Keratinocyte (primary cell): Measurements from ENCODE around the gene RBPJL. TPM values are rescaled to one million over a fixed set of nuclear protein-coding genes. Genes with fewer than 3 reads are reported as not detected.

Experiments used
- DNase-seq: peaks from one replicate; pipeline ENCODE4 v3.0.0-alpha.2; 2011; ENCODE audit warnings: low read depth, missing footprints, low spot score
- FAIRE-seq: peaks from 2 replicates; lab custom pipeline; 2011; peaks lifted over from hg19 to GRCh38; lab: Jason Lieb, UNC
- H2AFZ ChIP-seq: 2 replicates; pipeline ENCODE4 v1.6.0; 2012; ENCODE audit warnings: low read length, control low read depth, inconsistent platforms; ENCODE audit not compliant: control insufficient read depth
- H3K27ac ChIP-seq: 2 replicates; pipeline ENCODE4 v1.5.1; 2011; ENCODE audit warnings: low read length; ENCODE audit not compliant: control insufficient read depth, insufficient read depth
- H3K27me3 ChIP-seq: 3 replicates; pipeline ENCODE4 v1.6.0; 2011; ENCODE audit warnings: low read length; ENCODE audit not compliant: control insufficient read depth, insufficient read depth; ENCODE audit errors: extremely low read depth
- H3K36me3 ChIP-seq, 2 experiments: 2 replicates in 1 of 2; 3 replicates in 1 of 2; pipeline ENCODE4 v1.5.1; 2011; ENCODE audit warnings: low read length in 2 of 2, mild to moderate bottlenecking in 1 of 2; ENCODE audit not compliant: control insufficient read depth in 2 of 2, insufficient read depth in 2 of 2; ENCODE audit errors: extremely low read depth in 1 of 2
- H3K4me1 ChIP-seq: 3 replicates; pipeline ENCODE4 v1.5.1; 2011; ENCODE audit warnings: low read length; ENCODE audit not compliant: control insufficient read depth, insufficient read depth; ENCODE audit errors: extremely low read depth
- H3K4me2 ChIP-seq: 3 replicates; pipeline ENCODE4 v1.6.0; 2011; ENCODE audit warnings: low read depth, low read length; ENCODE audit not compliant: control insufficient read depth, insufficient read depth; ENCODE audit errors: extremely low read depth
- H3K4me3 ChIP-seq, 3 experiments: fragments of 200-600 bp in 1 of 3; sonication (generic) in 1 of 3; 2 replicates in 2 of 3; 3 replicates in 1 of 3; pipeline ENCODE4 v1.5.1; 2011 to 2016; ENCODE audit warnings: low read length in 3 of 3, mild to moderate bottlenecking in 3 of 3, control low read depth in 2 of 3, inconsistent platforms in 1 of 3, low read depth in 1 of 3, mixed read lengths in 1 of 3, mixed run types in 1 of 3, moderate library complexity in 1 of 3; ENCODE audit not compliant: control insufficient read depth in 2 of 3, insufficient read depth in 2 of 3; ENCODE audit errors: extremely low read depth in 1 of 3
- H3K79me2 ChIP-seq: 2 replicates; pipeline ENCODE4 v1.6.0; 2012; ENCODE audit warnings: low read length; ENCODE audit not compliant: control insufficient read depth, insufficient read depth
- H3K9ac ChIP-seq: 3 replicates; pipeline ENCODE4 v1.6.0; 2011; ENCODE audit warnings: low read length; ENCODE audit not compliant: control insufficient read depth, insufficient read depth; ENCODE audit errors: extremely low read depth
- H3K9me1 ChIP-seq: 3 replicates; pipeline ENCODE4 v1.6.0; 2011; ENCODE audit warnings: low read length; ENCODE audit not compliant: control insufficient read depth, insufficient read depth; ENCODE audit errors: extremely low read depth
- H3K9me3 ChIP-seq: 2 replicates; pipeline ENCODE4 v1.5.1; 2012; ENCODE audit warnings: low read depth, low read length; ENCODE audit not compliant: control insufficient read depth
- H4K20me1 ChIP-seq: 3 replicates; pipeline ENCODE4 v1.6.0; 2011; ENCODE audit warnings: low read length; ENCODE audit not compliant: control insufficient read depth, insufficient read depth; ENCODE audit errors: extremely low read depth
- CTCF ChIP-seq, 3 experiments: IDR thresholded peaks in 1 of 3; conservative IDR thresholded peaks in 1 of 3; optimal IDR thresholded peaks in 1 of 3; 2 replicates in 2 of 3; 3 replicates in 1 of 3; pipeline versions ENCODE3 to v1.5.1; 2011; ENCODE audit warnings: low read length in 3 of 3, mild to moderate bottlenecking in 3 of 3, moderate library complexity in 2 of 3, control low read depth in 1 of 3, inconsistent platforms in 1 of 3; ENCODE audit not compliant: insufficient read depth in 2 of 3; ENCODE audit errors: extremely low read depth in 1 of 3
- EZH2 ChIP-seq: IDR thresholded peaks from one replicate; pipeline ENCODE4 v1.6.1; 2012; ENCODE audit warnings: inconsistent platforms, mild to moderate bottlenecking, low read length, moderate library complexity
- dilution Hi-C: fragments of 300-500 bp; cut with MboI; formaldehyde crosslinking; loops from one replicate; pipeline ENCODE4 v1.7.0; 2020; ENCODE audit warnings: low sequenced_read_pairs; ENCODE audit not compliant: extremely low pct_ligation_motif_present
- polyA plus RNA-seq, 5 experiments: library from polyadenylated mRNA; depleted of rRNA in 3 of 5; stranded (reverse) in 3 of 5; stranded (forward) in 1 of 5; unstranded in 1 of 5; fragments of >200 nt; gene quantifications; 1 replicate in 1 of 5; 2 replicates in 3 of 5; 3 replicates in 1 of 5; pipeline versions ENCODE4 v1.2.1 to v1.2.3, GENCODE V29; 2011 to 2012; ENCODE audit warnings: missing spikeins in 2 of 5, low read depth in 1 of 5, low replicate concordance in 1 of 5

The RBPJL gene
- polyA plus RNA-seq, 1 donor (not counting 4 experiments of a cell fraction or from before 2014, with no cell fraction given): not detected

GRCh38 chr20:45258664-45259063, 48.0 kb upstream of the RBPJL start:
- TF ChIP-seq EZH2 (no peak), CTCF (optimal IDR thresholded peaks at IDR 0.05 in 1 of 3, IDR thresholded peaks at IDR 0.05 in 1 of 3, conservative IDR thresholded peaks at IDR 0.05 in 1 of 3; ENCODE audit: extremely low read depth in 1 of 3, insufficient read depth in 2 of 3, low read length in 3 of 3) (no peak)
- H3K79me2 ChIP-seq: no peaks in the 10 kb centered on the region
- FAIRE-seq: no peak
- H3K4me2 ChIP-seq: no peak overlapping the region
- dilution Hi-C loops: no loop called here
- no peak overlapping the region for H3K4me3 ChIP-seq
- no peaks in the 10 kb centered on the region for H3K9me3 ChIP-seq
- H3K36me3 ChIP-seq: no peaks in the 10 kb centered on the region
- H3K27me3 ChIP-seq: no peaks in the 10 kb centered on the region
- no peak for DNase-seq
- H3K9ac ChIP-seq: no peak overlapping the region
- H3K9me1 ChIP-seq: no peaks in the 10 kb centered on the region
- no peaks in the 10 kb centered on the region for H4K20me1 ChIP-seq
- peaks cover 12% of the 10 kb centered on the region for H3K4me1 ChIP-seq
- no peak overlapping the region for H3K27ac ChIP-seq
- no peak overlapping the region for H2AFZ ChIP-seq

- H2AFZ ChIP-seq: no peak overlapping the region
- dilution Hi-C loops: no loop called here
- H3K9ac ChIP-seq: no peak overlapping the region
- H4K20me1 ChIP-seq: no peaks in the 10 kb centered on the region
- H3K4me2 ChIP-seq: no peak overlapping the region
- H3K27ac ChIP-seq: no peak overlapping the region
- no peaks in the 10 kb centered on the region for H3K79me2 ChIP-seq
- no peaks in the 10 kb centered on the region for H3K4me1 ChIP-seq
- DNase-seq (no peak), FAIRE-seq (no peak)
- H3K27me3 ChIP-seq: no peaks in the 10 kb centered on the region
- no peaks in the 10 kb centered on the region for H3K36me3 ChIP-seq
- H3K9me3 ChIP-seq: no peaks in the 10 kb centered on the region
- H3K9me1 ChIP-seq: no peaks in the 10 kb centered on the region
- no peak overlapping the region for H3K4me3 ChIP-seq
- TF ChIP-seq CTCF (optimal IDR thresholded peaks at IDR 0.05 in 1 of 3, IDR thresholded peaks at IDR 0.05 in 1 of 3, conservative IDR thresholded peaks at IDR 0.05 in 1 of 3; ENCODE audit: extremely low read depth in 1 of 3, insufficient read depth in 2 of 3, low read length in 3 of 3) (no peak), EZH2 (no peak)
Observed at GRCh38 chr20:45263556-45264266, 42.9 kb upstream of the RBPJL start.
